Karpas-422 (cell line): ENCODE data around the gene RBM20. TPM values are rescaled to one million over a fixed set of nuclear protein-coding genes. Genes with fewer than 3 reads are reported as not detected.
A peak's percentile ranks its signal among the peaks of the same experiment; 100 is the strongest.

Experiments
- DNase-seq: peaks from one replicate; pipeline ENCODE4 v3.0.0-alpha.2; 2015
- H2AFZ ChIP-seq: fragments of 200-600 bp; sonication (generic); 2 replicates; pipeline ENCODE4 v1.6.1; 2014; ENCODE audit warnings: antibody characterized with exemption, low read length, mixed read lengths
- H3K27ac ChIP-seq: fragments of 200-600 bp; sonication (generic); 2 replicates; pipeline ENCODE4 v1.5.1; 2014; ENCODE audit warnings: mild to moderate bottlenecking, low read length, moderate library complexity
- H3K27me3 ChIP-seq: fragments of 200-600 bp; sonication (generic); 2 replicates; pipeline ENCODE4 v1.6.1; 2014; ENCODE audit warnings: low read length, mixed read lengths
- H3K36me3 ChIP-seq: fragments of 200-600 bp; sonication (generic); 2 replicates; pipeline ENCODE4 v1.6.1; 2014; ENCODE audit warnings: low read length, mixed read lengths; ENCODE audit not compliant: insufficient read depth
- H3K4me1 ChIP-seq: fragments of 200-600 bp; sonication (generic); 2 replicates; pipeline ENCODE4 v1.6.1; 2014; ENCODE audit warnings: mild to moderate bottlenecking, low read length, mixed read lengths
- H3K4me2 ChIP-seq: fragments of 200-600 bp; sonication (generic); 2 replicates; pipeline ENCODE4 v1.6.1; 2014; ENCODE audit warnings: low read length, low read depth, mild to moderate bottlenecking; ENCODE audit not compliant: poor library complexity, severe bottlenecking
- H3K4me3 ChIP-seq: fragments of 200-600 bp; sonication (generic); 2 replicates; pipeline ENCODE4 v1.5.1; 2014; ENCODE audit warnings: mild to moderate bottlenecking, antibody characterized with exemption, low read length, mixed read lengths
- H3K79me2 ChIP-seq: fragments of 200-600 bp; sonication (generic); 2 replicates; pipeline ENCODE4 v1.6.1; 2014; ENCODE audit warnings: mild to moderate bottlenecking, low read length, mixed read lengths
- H3K9ac ChIP-seq: fragments of 200-600 bp; sonication (generic); 2 replicates; pipeline ENCODE4 v1.6.0; 2014; ENCODE audit warnings: low read length
- H3K9me2 ChIP-seq: fragments of 200-600 bp; sonication (generic), shearing (Covaris generic); replicated peaks from 2 replicates; pipeline ENCODE4 v1.6.0; 2014; ENCODE audit warnings: mild to moderate bottlenecking, low read length, moderate library complexity; ENCODE audit not compliant: insufficient read depth
- H3K9me3 ChIP-seq: fragments of 300-700, 200-600 bp; sonication (generic); 2 replicates; pipeline ENCODE4 v1.6.1; 2014; ENCODE audit warnings: low read length, mixed read lengths
- H4K20me1 ChIP-seq: fragments of 200-600 bp; sonication (generic); 2 replicates; pipeline ENCODE4 v1.6.1; 2014; ENCODE audit warnings: mild to moderate bottlenecking, antibody characterized with exemption, low read length, low read depth; ENCODE audit not compliant: insufficient read depth
- total RNA-seq: library from RNA; depleted of rRNA; stranded (reverse); fragments of >200 nt; shearing (Covaris generic); gene quantifications from 2 replicates; pipeline ENCODE4 v1.2.3, GENCODE V29; 2014; ENCODE audit warnings: low replicate concordance

RBM20 gene
- total RNA-seq, 1 experiment from 2014 or later: not detected

DNA sequence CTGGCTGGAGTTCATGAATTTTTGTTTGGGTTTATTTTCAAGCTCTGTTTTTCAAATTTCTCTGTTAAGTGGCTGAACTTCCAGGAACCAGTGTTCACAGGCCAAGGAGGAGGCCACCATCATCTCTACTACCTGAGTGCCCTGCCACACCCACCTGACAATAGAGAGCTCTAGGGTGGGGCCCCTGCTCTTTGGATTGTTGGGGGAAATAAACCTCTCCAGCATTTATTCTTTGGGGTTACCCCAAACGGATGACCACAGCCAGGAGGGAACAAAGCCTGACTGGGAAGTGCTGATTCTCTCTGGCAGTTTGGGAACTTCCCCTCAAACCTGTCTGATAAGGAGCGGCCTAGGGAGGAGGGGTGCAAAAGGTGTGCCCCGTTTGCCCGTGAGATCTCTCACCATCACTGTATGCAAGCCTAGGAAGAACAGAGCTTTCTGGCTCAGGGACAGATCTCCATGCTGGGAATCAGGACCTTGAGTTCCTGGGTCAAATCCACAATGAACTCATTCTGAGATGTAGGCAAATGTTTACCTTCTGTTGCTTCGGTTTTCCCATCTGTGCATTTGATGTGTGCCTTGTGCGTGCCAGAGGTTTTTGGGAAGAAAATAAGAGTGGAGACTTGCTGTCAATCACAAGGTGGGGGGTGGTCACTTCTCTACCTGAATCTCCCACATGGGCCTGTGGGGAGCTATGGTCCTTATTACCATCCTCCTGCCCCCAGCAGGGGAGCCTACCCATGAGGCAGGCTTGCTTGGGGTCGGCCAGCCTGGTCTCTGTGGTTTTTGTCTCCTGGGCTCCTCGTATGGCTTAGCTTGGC, 199.9 kb downstream of the RBM20 start:
- H3K4me1 ChIP-seq: peaks cover 56% of the 10 kb centered on the region
- no peak overlapping the region for H3K27ac ChIP-seq
- no peak overlapping the region for H2AFZ ChIP-seq
- H3K79me2 ChIP-seq: no peaks in the 10 kb centered on the region
- H3K27me3 ChIP-seq: no peaks in the 10 kb centered on the region
- H3K36me3 ChIP-seq: no peaks in the 10 kb centered on the region
- no peaks in the 10 kb centered on the region for H3K9me3 ChIP-seq
- no peak overlapping the region for H3K4me2 ChIP-seq
- no peak for DNase-seq
- no peaks in the 10 kb centered on the region for H3K9me2 ChIP-seq
- no peak overlapping the region for H3K9ac ChIP-seq
- no peaks in the 10 kb centered on the region for H4K20me1 ChIP-seq
- H3K4me3 ChIP-seq: no peak overlapping the region

- H3K36me3 ChIP-seq: no peaks in the 10 kb centered on the region
- H3K4me1 ChIP-seq: peaks cover 56% of the 10 kb centered on the region
- no peaks in the 10 kb centered on the region for H3K79me2 ChIP-seq
- no peak overlapping the region for H3K4me2 ChIP-seq
- no peaks in the 10 kb centered on the region for H4K20me1 ChIP-seq
- no peak overlapping the region for H2AFZ ChIP-seq
- H3K4me3 ChIP-seq: no peak overlapping the region
- H3K27me3 ChIP-seq: no peaks in the 10 kb centered on the region
- H3K9ac ChIP-seq: no peak overlapping the region
- DNase-seq: no peak
- no peaks in the 10 kb centered on the region for H3K9me2 ChIP-seq
- no peak overlapping the region for H3K27ac ChIP-seq
- no peaks in the 10 kb centered on the region for H3K9me3 ChIP-seq
Observed at GRCh38 chr10:110844617-110844881, 200.4 kb downstream of the RBM20 start.

DNA sequence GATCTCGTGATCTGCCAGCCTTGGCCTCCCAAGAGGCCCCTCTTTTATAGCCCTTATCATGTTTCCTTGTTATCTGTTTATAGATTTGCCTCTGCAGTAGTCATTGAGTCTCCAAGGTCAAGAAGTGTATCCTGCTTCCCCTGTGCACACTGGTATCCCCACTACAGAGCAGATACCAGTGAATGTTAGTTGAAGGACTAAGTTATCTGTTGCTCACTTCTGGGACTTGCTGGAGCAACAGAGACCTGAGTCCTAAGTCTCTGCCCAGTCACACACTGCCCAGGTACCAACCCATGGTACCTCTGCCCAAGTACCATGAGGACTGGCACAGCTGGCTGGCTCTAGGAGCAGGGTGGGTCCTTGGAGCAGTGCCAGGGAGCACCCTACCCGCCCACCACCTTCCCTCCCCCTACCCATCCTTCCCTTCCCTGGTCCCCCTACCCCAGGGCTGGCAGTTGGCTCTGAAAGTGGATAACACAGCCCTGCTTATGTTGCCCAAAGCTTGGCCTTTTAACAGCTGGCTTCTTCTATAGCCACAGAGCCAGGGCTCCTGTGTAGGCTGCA, 201.1 kb downstream of the RBM20 start:
- Histone ChIP-seq H3K9me3 (no peaks in the 10 kb centered on the region), H3K36me3 (no peaks in the 10 kb centered on the region), H4K20me1 (no peaks in the 10 kb centered on the region), H3K4me3 (no peak overlapping the region), H3K9ac (no peak overlapping the region), H3K27ac (no peak overlapping the region), H3K79me2 (no peaks in the 10 kb centered on the region), H2AFZ (no peak overlapping the region), H3K27me3 (no peaks in the 10 kb centered on the region), H3K9me2 (no peaks in the 10 kb centered on the region), H3K4me1 (peaks cover 56% of the 10 kb centered on the region), H3K4me2 (no peak overlapping the region)
- DNase-seq: no peak

GRCh38 chr10:110845756-110846620, 201.9 kb downstream of the RBM20 start:
- Histone ChIP-seq H2AFZ (no peak overlapping the region), H3K36me3 (no peaks in the 10 kb centered on the region), H3K27ac (no peak overlapping the region), H3K4me1 (peaks cover 56% of the 10 kb centered on the region), H3K9me3 (no peaks in the 10 kb centered on the region), H4K20me1 (no peaks in the 10 kb centered on the region), H3K79me2 (no peaks in the 10 kb centered on the region), H3K9ac (no peak overlapping the region), H3K27me3 (no peaks in the 10 kb centered on the region), H3K4me3 (no peak overlapping the region), H3K9me2 (no peaks in the 10 kb centered on the region), H3K4me2 (no peak overlapping the region)
- no peak for DNase-seq

GRCh38 chr10:110847374-110847773, 203.2 kb downstream of the RBM20 start:
- no peaks in the 10 kb centered on the region for H3K36me3 ChIP-seq
- H3K27ac ChIP-seq: no peak overlapping the region
- no peaks in the 10 kb centered on the region for H3K27me3 ChIP-seq

DNA sequence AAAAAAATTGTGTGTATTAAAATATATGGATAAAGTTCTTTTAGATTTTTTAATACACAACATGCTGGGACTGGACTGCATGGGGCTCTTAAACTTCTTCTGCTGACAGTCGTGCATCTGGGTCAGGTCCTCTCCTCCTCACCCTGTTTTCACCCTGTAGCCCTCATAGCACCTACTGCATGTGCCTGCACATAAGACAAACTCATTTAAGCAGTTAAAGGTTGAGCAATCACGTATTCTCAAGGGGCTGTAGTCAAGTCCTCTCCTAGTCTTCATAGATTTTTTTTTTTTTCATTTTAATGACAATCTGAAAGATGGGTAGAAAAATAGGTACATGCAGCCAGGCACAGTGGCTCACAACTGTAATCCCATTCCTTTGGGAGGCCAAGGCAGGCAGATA, 204.0 kb downstream of the RBM20 start:
- H3K79me2 ChIP-seq: no peaks in the 10 kb centered on the region
- no peak overlapping the region for H3K4me2 ChIP-seq
- no peaks in the 10 kb centered on the region for H3K27me3 ChIP-seq
- peak; percentile 70 for DNase-seq
- no peak overlapping the region for H3K27ac ChIP-seq
- H3K9me2 ChIP-seq: no peaks in the 10 kb centered on the region
- H4K20me1 ChIP-seq: no peaks in the 10 kb centered on the region
- H3K4me3 ChIP-seq: no peak overlapping the region
- H3K9ac ChIP-seq: no peak overlapping the region
- no peak overlapping the region for H2AFZ ChIP-seq
- peaks cover 39% of the 10 kb centered on the region for H3K4me1 ChIP-seq
- no peaks in the 10 kb centered on the region for H3K36me3 ChIP-seq
- H3K9me3 ChIP-seq: no peaks in the 10 kb centered on the region

More at GRCh38 chr10:110847374-110847773, 203.2 kb downstream of the RBM20 start:
- H3K9me2 ChIP-seq: no peaks in the 10 kb centered on the region
- H2AFZ ChIP-seq: no peak overlapping the region
- H3K79me2 ChIP-seq: no peaks in the 10 kb centered on the region
- H3K4me3 ChIP-seq: no peak overlapping the region
- H3K9ac ChIP-seq: no peak overlapping the region
- H3K4me2 ChIP-seq: no peak overlapping the region
- H3K9me3 ChIP-seq: no peaks in the 10 kb centered on the region
- no peak for DNase-seq
- peaks cover 46% of the 10 kb centered on the region for H3K4me1 ChIP-seq
- no peaks in the 10 kb centered on the region for H4K20me1 ChIP-seq

GRCh38 chr10:110850099-110850498, 206.0 kb downstream of the RBM20 start:
- no peaks in the 10 kb centered on the region for H3K9me2 ChIP-seq
- H3K4me1 ChIP-seq: peaks cover 32% of the 10 kb centered on the region
- no peak overlapping the region for H3K27ac ChIP-seq
- DNase-seq: no peak
- no peaks in the 10 kb centered on the region for H3K36me3 ChIP-seq
- no peak overlapping the region for H3K4me2 ChIP-seq
- H3K79me2 ChIP-seq: no peaks in the 10 kb centered on the region
- H3K9ac ChIP-seq: no peak overlapping the region
- H3K9me3 ChIP-seq: no peaks in the 10 kb centered on the region
- no peaks in the 10 kb centered on the region for H3K27me3 ChIP-seq
- no peak overlapping the region for H3K4me3 ChIP-seq
- H4K20me1 ChIP-seq: no peaks in the 10 kb centered on the region
- no peak overlapping the region for H2AFZ ChIP-seq

- Histone ChIP-seq H3K79me2 (no peaks in the 10 kb centered on the region), H3K9ac (no peak overlapping the region), H3K27me3 (no peaks in the 10 kb centered on the region), H3K27ac (no peak overlapping the region), H3K4me2 (no peak overlapping the region), H3K4me1 (peaks cover 22% of the 10 kb centered on the region), H3K4me3 (no peak overlapping the region), H3K36me3 (no peaks in the 10 kb centered on the region), H3K9me2 (no peaks in the 10 kb centered on the region), H4K20me1 (no peaks in the 10 kb centered on the region), H2AFZ (no peak overlapping the region), H3K9me3 (no peaks in the 10 kb centered on the region)
- DNase-seq: no peak
Observed at GRCh38 chr10:110851020-110851612, 207.0 kb downstream of the RBM20 start.
